CD4-positive, alpha-beta T cell treated with Interleukin-15 for 1 hour (primary cell): ENCODE results near the gene SLC8A2.
"Not testable (repeated sequence)": the region's sequence is repeated elsewhere in the genome, so short reads cannot be mapped to it uniquely, and the experiment has no call there.

ENCODE experiments used
- DNase-seq: peaks from one replicate; pipeline ENCODE4 v3.0.0-alpha.2; 2020

SLC8A2 gene

GRCh38 chr19:47405197-47405550 is 66.5 kb downstream of the SLC8A2 start:
- DNase-seq: no peak

GRCh38 chr19:47404334-47405196 is 67.1 kb downstream of the SLC8A2 start:
- DNase-seq: no peak

GRCh38 chr19:47402504-47402903 is 69.2 kb downstream of the SLC8A2 start:
- no peak for DNase-seq

- no peak for DNase-seq
These were observed 72.7 kb downstream of the SLC8A2 start for GRCh38 chr19:47398707-47399597.

- peak; percentile 75 for DNase-seq
These were observed 80.0 kb downstream of the SLC8A2 start for GRCh38 chr19:47391510-47392223.

GRCh38 chr19:47390533-47391488 is 80.9 kb downstream of the SLC8A2 start:
- DNase-seq: no peak

- DNase-seq: peak; percentile 84
These were observed 82.5 kb downstream of the SLC8A2 start for GRCh38 chr19:47389150-47389556.

- peak; percentile 56 for DNase-seq
These were observed 83.0 kb downstream of the SLC8A2 start for GRCh38 chr19:47388721-47389120.

- DNase-seq: not testable (repeated sequence)
These were observed 84.1 kb downstream of the SLC8A2 start for GRCh38 chr19:47387623-47388022.

GRCh38 chr19:47386582-47386981 is 85.1 kb downstream of the SLC8A2 start:
- not testable (repeated sequence) for DNase-seq

- not testable (repeated sequence) for DNase-seq
These were observed 87.2 kb downstream of the SLC8A2 start for GRCh38 chr19:47384533-47384932.

GRCh38 chr19:47383890-47384289 is 87.8 kb downstream of the SLC8A2 start:
- not testable (repeated sequence) for DNase-seq

- peak; percentile 64 for DNase-seq
These were observed 89.9 kb downstream of the SLC8A2 start for GRCh38 chr19:47381653-47382279.

- no peak for DNase-seq
These were observed 90.6 kb downstream of the SLC8A2 start for GRCh38 chr19:47381121-47381520.

- no peak for DNase-seq
These were observed 91.1 kb downstream of the SLC8A2 start for GRCh38 chr19:47380559-47380958.

- DNase-seq: no peak
These were observed 92.2 kb downstream of the SLC8A2 start for GRCh38 chr19:47379381-47379938.

GRCh38 chr19:47378246-47378645 is 93.4 kb downstream of the SLC8A2 start:
- DNase-seq: no peak
